Psoas muscle (tissue), 8 donors: ENCODE results near the gene PPARG. TPM values are rescaled to one million over a fixed set of nuclear protein-coding genes. Genes with fewer than 3 reads are reported as not detected.

Source experiments
- ATAC-seq, 4 donors: fragments of 200-7000 bp; cut with Tn5 transposase; one replicate each; pipeline ENCODE4 v1.9.1; 2020; ENCODE audit warnings: moderate library complexity in 3 of 4, mild to moderate bottlenecking in 2 of 4
- DNase-seq, 2 donors: peaks; one replicate each; pipeline ENCODE4 v3.0.0-alpha.2; 2020
- H3K27ac ChIP-seq: fragments of 200-600 bp; one replicate; pipeline ENCODE4 v1.8.0; 2022
- H3K27me3 ChIP-seq, 3 donors: fragments of 200-600 bp in 1 of 3; one replicate each; pipeline versions ENCODE4 v1.6.1 to v1.8.0; 2013 to 2022; ENCODE audit warnings: low read length in 2 of 3, mild to moderate bottlenecking in 2 of 3, moderate library complexity in 1 of 3; ENCODE audit not compliant: insufficient read depth in 3 of 3
- H3K36me3 ChIP-seq, 2 donors: fragments of 200-600 bp in 1 of 2; one replicate each; pipeline versions ENCODE4 v1.6.1 to v1.8.0; 2013 to 2022; ENCODE audit warnings: low read depth in 1 of 2, mild to moderate bottlenecking in 1 of 2, moderate library complexity in 1 of 2; ENCODE audit not compliant: insufficient read depth in 1 of 2
- H3K4me1 ChIP-seq: fragments of 200-600 bp; one replicate; pipeline ENCODE4 v1.8.0; 2022
- H3K4me3 ChIP-seq: fragments of 200-600 bp; one replicate; pipeline ENCODE4 v1.8.0; 2022; ENCODE audit warnings: mild to moderate bottlenecking
- H3K9me3 ChIP-seq: fragments of 200-600 bp; one replicate; pipeline ENCODE4 v1.8.0; 2022
- CTCF ChIP-seq: fragments of 200-600 bp; IDR thresholded peaks from one replicate; pipeline ENCODE4 v1.8.0; 2022; ENCODE audit warnings: antibody characterized with exemption
- WGBS, 3 donors: extraction: QIAGEN DNeasy Blood & Tissue Kit; methylation state at CpG; one replicate each; pipeline versions ENCODE4 v1.1.6 to v1.1.7; 2013; 5-methylcytosine and 5-hydroxymethylcytosine counted together
- intact Hi-C, 2 donors: fragments of 100-400 bp; cut with DNase I; formaldehyde crosslinking; loops; one replicate each; pipeline versions ENCODE4 v1.11.0 to v1.14.2; 2022
- polyA plus RNA-seq, 3 donors: library from polyadenylated mRNA; stranded (reverse); fragments of 200-250 nt; gene quantifications; one replicate each; pipeline ENCODE4 v1.2.3, GENCODE V29; 2013
- total RNA-seq, 4 donors: library from RNA; stranded (reverse); fragmentation: NEBNext Ultra II Directional in 2 of 4; extraction: Animal tissue kit (Norgen Biotek cat#: 25700) in 2 of 4; gene quantifications; one replicate each; pipeline versions ENCODE4 v1.2.1 to v1.2.4, GENCODE V29; 2021 to 2023
- donor health status: healthy with polysubstance abuse.
- donor health status: DM: no; HTN: no; CAD: no; lungs with moderate emphysema.
- donor health status: Bipolar disorder and iron deficiency.
- donor health status: healthy.
- donor health status: DM: yes; HTN: yes; CAD: no.
- donor health status: DM: no; HTN: no; CAD: no.
- donor health status: DM: no; HTN: no; CAD: no.
- donor health status: DM: yes; HTN: yes; CAD: no.

Gene PPARG
- total and polyA plus RNA-seq, 7 donors: 3.1 to 6.8 (median 4.3) TPM

- 42 to 53% (median 51%) methylated on average over 5 of the region's 5 CpGs for WGBS, 3 donors
- Histone ChIP-seq H3K27me3 (peaks cover 0 to 8% (median 0%) of the 10 kb centered on the region in 3 donors), H3K36me3 (no peaks in the 10 kb centered on the region), H3K4me3 (no peak overlapping the region), H3K9me3 (no peaks in the 10 kb centered on the region), H3K27ac (no peak overlapping the region), H3K4me1 (no peaks in the 10 kb centered on the region)
- DNase-seq (no peak), ATAC-seq (no peak)
- no peak for TF ChIP-seq CTCF
- intact Hi-C loops: no loop called here
Observed at GRCh38 chr3:12379640-12380429, 91.0 kb downstream of the PPARG start.

GRCh38 chr3:12380461-12380860 lies 91.6 kb downstream of the PPARG start:
- WGBS, 3 donors: 78 to 85% (median 80%) methylated on average over 3 of the region's 3 CpGs
- no peaks in the 10 kb centered on the region for H3K4me1 ChIP-seq
- no peak overlapping the region for H3K27ac ChIP-seq
- TF ChIP-seq CTCF: no peak
- no peaks in the 10 kb centered on the region for H3K36me3 ChIP-seq
- no peaks in the 10 kb centered on the region for H3K9me3 ChIP-seq
- DNase-seq (no peak), ATAC-seq (no peak)
- H3K4me3 ChIP-seq: no peak overlapping the region
- intact Hi-C loops: no loop called here
- H3K27me3 ChIP-seq: peaks cover 0 to 8% (median 0%) of the 10 kb centered on the region in 3 donors

GRCh38 chr3:12381199-12381598 lies 92.3 kb downstream of the PPARG start:
- H3K27ac ChIP-seq: no peak overlapping the region
- intact Hi-C loops: no loop called here
- ATAC-seq: no peak

GRCh38 chr3:12383218-12383617 lies 94.3 kb downstream of the PPARG start:
- no peak for TF ChIP-seq CTCF
- H3K4me1 ChIP-seq: no peaks in the 10 kb centered on the region
- WGBS, 3 donors: 41 to 59% (median 46%) methylated on average over 2 of the region's 2 CpGs
- H3K27me3 ChIP-seq: peaks cover 0 to 4% (median 0%) of the 10 kb centered on the region in 3 donors
- no peak overlapping the region for H3K27ac ChIP-seq
- H3K9me3 ChIP-seq: no peaks in the 10 kb centered on the region
- ATAC-seq (no peak), DNase-seq (no peak)
- intact Hi-C loops: no loop called here
- no peaks in the 10 kb centered on the region for H3K36me3 ChIP-seq
- no peak overlapping the region for H3K4me3 ChIP-seq

More at GRCh38 chr3:12381199-12381598, 92.3 kb downstream of the PPARG start:
- DNase-seq: no peak
- no peak for TF ChIP-seq CTCF
- no peaks in the 10 kb centered on the region for H3K9me3 ChIP-seq
- H3K36me3 ChIP-seq: no peaks in the 10 kb centered on the region
- 61 to 74% (median 68%) methylated on average over 1 of the region's 1 CpG for WGBS, 3 donors
- H3K4me3 ChIP-seq: no peak overlapping the region
- no peaks in the 10 kb centered on the region for H3K4me1 ChIP-seq
- peaks cover 0 to 7% (median 0%) of the 10 kb centered on the region in 3 donors for H3K27me3 ChIP-seq
